A549 (cell line): ENCODE measurements around the gene BNIP5. TPM values are rescaled to one million over a fixed set of nuclear protein-coding genes. Genes with fewer than 3 reads are reported as not detected.

ENCODE experiments used
- ATAC-seq, 2 experiments: fragments of 200-7000 bp in 1 of 2; fragments of >200 bp in 1 of 2; cut with Nextera tagmentation in 1 of 2; cut with Tn5 transposase in 1 of 2; 3 replicates each; pipeline versions ENCODE4 v1.8.0 to v1.9.1; 2018 to 2020; ENCODE audit warnings: mild to moderate bottlenecking in 1 of 2, moderate library complexity in 1 of 2
- CTCF ChIA-PET: fragments of 300-600 bp; sonication (Branson Sonifier 250); formaldehyde crosslinking; extraction: SDS; loops from one replicate; lab custom pipeline; 2021; ENCODE audit warnings: antibody characterized with exemption, inconsistent platforms; lab: Yijun Ruan, JAX
- POLR2A ChIA-PET: fragments of 350-600 bp; formaldehyde crosslinking; extraction: SDS; loops from one replicate; lab custom pipeline; 2021; ENCODE audit warnings: antibody characterized with exemption, inconsistent platforms; lab: Yijun Ruan, JAX
- DNase-seq, 2 experiments: peaks; one replicate each; pipeline versions ENCODE4 v3.0.0 to v3.0.0-alpha.2; 2011 to 2016; ENCODE audit warnings: low read depth in 1 of 2, low spot score in 1 of 2
- FAIRE-seq: peaks from 2 replicates; lab custom pipeline; 2011; peaks lifted over from hg19 to GRCh38; lab: Jason Lieb, UNC
- H3K27ac ChIP-seq, 2 experiments: fragments of >200 bp; sonication (Bioruptor Twin); formaldehyde crosslinking; 3 replicates each; pipeline ENCODE4 v1.5.1; 2016 to 2017
- H3K4me1 ChIP-seq: fragments of >200 bp; sonication (Bioruptor Twin); formaldehyde crosslinking; 3 replicates; pipeline ENCODE4 v1.6.1; 2016
- H3K4me2 ChIP-seq: fragments of >200 bp; sonication (Bioruptor Twin); formaldehyde crosslinking; 3 replicates; pipeline ENCODE4 v1.6.1; 2016
- H3K4me3 ChIP-seq: fragments of >200 bp; sonication (Bioruptor Twin); formaldehyde crosslinking; 3 replicates; pipeline ENCODE4 v1.5.1; 2016
- H3K9me3 ChIP-seq: fragments of >200 bp; sonication (Bioruptor Twin); formaldehyde crosslinking; 3 replicates; pipeline ENCODE4 v1.6.1; 2016
- ATOH8 ChIP-seq: fragments of 250-450 bp; sonication (Bioruptor Pico); IDR thresholded peaks from 2 replicates; pipeline ENCODE4 v1.5.0; 2020; ENCODE audit warnings: low read depth, mild to moderate bottlenecking, moderate library complexity
- CBX2 ChIP-seq: fragments of 200-600 bp; sonication (generic); IDR thresholded peaks from 2 replicates; pipeline ENCODE4 v1.6.1; 2016; ENCODE audit warnings: low read depth, mild to moderate bottlenecking, borderline replicate concordance
- CHD4 ChIP-seq: fragments of 200-600 bp; sonication (generic); IDR thresholded peaks from 2 replicates; pipeline ENCODE4 v1.6.1; 2016; ENCODE audit warnings: antibody characterized with exemption, mild to moderate bottlenecking, borderline replicate concordance
- EHF ChIP-seq: fragments of 250-450 bp; sonication (Bioruptor Pico); IDR thresholded peaks from 2 replicates; pipeline ENCODE4 v1.5.0; 2020; ENCODE audit warnings: mild to moderate bottlenecking
- HDAC2 ChIP-seq: fragments of 200-600 bp; sonication (generic); IDR thresholded peaks from 2 replicates; pipeline ENCODE4 v1.6.1; 2016
- JUN ChIP-seq, 2 experiments: fragments of >200 bp; sonication (Bioruptor Twin); formaldehyde crosslinking; IDR thresholded peaks; 2 replicates in 1 of 2; 3 replicates in 1 of 2; pipeline ENCODE4 v1.6.1; 2016 to 2017
- JUNB ChIP-seq: fragments of >200 bp; sonication (Bioruptor Twin); formaldehyde crosslinking; IDR thresholded peaks from 2 replicates; pipeline ENCODE4 v1.6.1; 2016
- KDM5A ChIP-seq: fragments of 200-600 bp; sonication (generic); IDR thresholded peaks from 2 replicates; pipeline ENCODE4 v1.6.1; 2016; ENCODE audit warnings: antibody characterized with exemption, mild to moderate bottlenecking
- MAFK ChIP-seq: fragments of 450-650 bp; IDR thresholded peaks from 2 replicates; pipeline ENCODE4 v1.6.1; 2014; ENCODE audit not compliant: partially characterized antibody
- MAZ ChIP-seq: fragments of 150-350 bp; IDR thresholded peaks from 2 replicates; pipeline ENCODE4 v1.6.1; 2014; ENCODE audit warnings: antibody characterized with exemption, low read depth, low read length, borderline replicate concordance
- NR3C1 ChIP-seq: fragments of >200 bp; sonication (Bioruptor Twin); formaldehyde crosslinking; IDR thresholded peaks from 3 replicates; pipeline ENCODE4 v1.6.1; 2017
- PBX3 ChIP-seq: IDR thresholded peaks from 2 replicates; pipeline ENCODE4 v1.6.1; 2012
- RAD21 ChIP-seq, 2 experiments: fragments of >200 bp in 1 of 2; sonication (Bioruptor Twin) in 1 of 2; formaldehyde crosslinking in 1 of 2; IDR thresholded peaks in 1 of 2; conservative IDR thresholded peaks in 1 of 2; 2 replicates in 1 of 2; 3 replicates in 1 of 2; pipeline ENCODE4 v1.6.1; 2012 to 2018; ENCODE audit warnings: inconsistent platforms in 1 of 2
- RCOR1 ChIP-seq: fragments of 150-350 bp; IDR thresholded peaks from 2 replicates; pipeline ENCODE4 v1.6.1; 2014; ENCODE audit warnings: antibody characterized with exemption, low read length, low read depth
- REST ChIP-seq: fragments of 200-600 bp; sonication (generic); IDR thresholded peaks from 2 replicates; pipeline ENCODE4 v1.6.1; 2016; ENCODE audit warnings: antibody characterized with exemption, mild to moderate bottlenecking, moderate library complexity
- SMC3 ChIP-seq: fragments of >200 bp; sonication (Bioruptor Twin); formaldehyde crosslinking; IDR thresholded peaks from 3 replicates; pipeline ENCODE4 v1.6.1; 2018; ENCODE audit warnings: inconsistent platforms
- TFCP2L1 ChIP-seq: fragments of 250-450 bp; sonication (Bioruptor Pico); IDR thresholded peaks from 2 replicates; pipeline ENCODE4 v1.5.0; 2021; ENCODE audit warnings: mild to moderate bottlenecking
- USF2 ChIP-seq: fragments of 450-650 bp; IDR thresholded peaks from 2 replicates; pipeline ENCODE4 v1.6.1; 2014; ENCODE audit warnings: antibody characterized with exemption
- WGBS: methylation state at CpG from one replicate; pipeline ENCODE4 v1.1.6; 2017; ENCODE audit errors: missing lambda C conversion rate; 5-methylcytosine and 5-hydroxymethylcytosine counted together
- polyA plus RNA-seq, 4 experiments: library from polyadenylated mRNA; depleted of rRNA in 3 of 4; stranded (reverse); fragments of >200 nt; fragmentation: RNase III in 1 of 4; extraction: RNeasy Plus Mini Kit Qiagen cat#74134 plus additional on column Dnase treatment in 1 of 4; gene quantifications; 2 replicates in 3 of 4; 3 replicates in 1 of 4; pipeline ENCODE4 v1.2.3, GENCODE V29; 2011 to 2017
- TF ChIP-seq, protein P1 (sequence below): IDR thresholded peaks from 2 replicates; pipeline ENCODE4 v1.6.1; 2012

The BNIP5 gene
- polyA plus RNA-seq, 2 of the 4 experiments (the other 2 are of a cell fraction) = not detected

- H3K9me3 ChIP-seq = no peaks in the 10 kb centered on the region
- POLR2A ChIA-PET = no interaction called here
- FAIRE-seq (no peak), DNase-seq (no peak), ATAC-seq (no peak)
- CTCF ChIA-PET = interaction anchor here (0.5 to 2.1 kb wide), 3 partner anchors 23 to 33 kb away, joined by 3 to 7 read pairs (median 3); no protein-coding TSS in a partner anchor
- H3K27ac ChIP-seq = no peak overlapping the region
- 51% methylated on average over 13 of the region's 14 CpGs for WGBS
- TF ChIP-seq MAFK (no peak), CBX2 (no peak)
- no peak overlapping the region for H3K4me2 ChIP-seq
- no peak overlapping the region for H3K4me3 ChIP-seq
- no peaks in the 10 kb centered on the region for H3K4me1 ChIP-seq
These were observed 1.1 kb downstream of the BNIP5 start for GRCh38 chr6:36335465-36336207.

GRCh38 chr6:36334832-36335459 is 1.7 kb downstream of the BNIP5 start:
- H3K27ac ChIP-seq = no peak overlapping the region
- ATAC-seq (peak; percentile 31 to 45; a peak in 2 of 6 replicates), FAIRE-seq (no peak), DNase-seq (no peak)
- ChIA-PET CTCF (interaction anchor here (0.9 to 2.1 kb wide), 3 partner anchors 23 to 33 kb away, joined by 3 to 7 read pairs (median 5); no protein-coding TSS in a partner anchor), POLR2A (no interaction called here)
- TF ChIP-seq MAZ (no peak), EHF (CRISPR knock-in tag) (no peak), TFCP2L1 (CRISPR knock-in tag) (no peak), KDM5A (no peak), CHD4 (no peak), RCOR1 (no peak), HDAC2 (no peak), JUNB (no peak), JUN (IDR thresholded peaks at IDR 0.05) (no peak), REST (no peak), SMC3 (no peak), PBX3 (no peak), ATOH8 (CRISPR knock-in tag) (no peak), USF2 (no peak), NR3C1 (no peak), RAD21 (conservative IDR thresholded peaks at IDR 0.05 in 1 of 2, IDR thresholded peaks at IDR 0.05 in 1 of 2) (no peak)
- TF ChIP-seq, protein P1, sequence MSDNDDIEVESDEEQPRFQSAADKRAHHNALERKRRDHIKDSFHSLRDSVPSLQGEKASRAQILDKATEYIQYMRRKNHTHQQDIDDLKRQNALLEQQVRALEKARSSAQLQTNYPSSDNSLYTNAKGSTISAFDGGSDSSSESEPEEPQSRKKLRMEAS = no peak
- no peaks in the 10 kb centered on the region for H3K9me3 ChIP-seq
- WGBS = 52% methylated on average over 13 of the region's 14 CpGs
- H3K4me2 ChIP-seq = no peak overlapping the region
- H3K4me3 ChIP-seq = no peak overlapping the region
- H3K4me1 ChIP-seq = no peaks in the 10 kb centered on the region
